HG02981 (cell line): Measurements from ENCODE around the gene GRK3.

ENCODE experiments used
- ATAC-seq: cut with Tn5 transposase; IDR thresholded peaks from one replicate; pipeline ENCODE4 v1.9.1; 2021; ENCODE audit warnings: mild to moderate bottlenecking, moderate library complexity; ENCODE audit not compliant: unreplicated experiment

Gene GRK3

DNA sequence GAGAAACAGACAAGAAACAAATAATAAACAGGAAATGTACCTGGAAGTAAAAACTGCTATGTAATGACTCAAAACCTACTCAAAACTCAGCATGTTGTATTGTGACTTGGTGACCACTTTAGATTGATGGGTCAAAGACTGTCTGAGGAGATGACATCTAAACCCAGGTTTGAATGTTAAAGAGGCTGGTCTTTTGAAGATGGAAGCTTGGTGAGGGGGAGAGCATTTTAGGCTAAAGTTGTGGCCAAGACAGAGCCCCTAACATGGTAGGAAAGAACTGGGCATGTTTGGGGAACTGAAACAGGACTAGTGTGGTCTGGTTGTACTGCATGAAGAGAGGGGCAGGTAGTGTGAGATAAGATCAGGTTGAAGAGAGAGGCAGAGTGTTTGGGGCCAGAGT, 92.2 kb downstream of the GRK3 start:
- ATAC-seq: no peak

DNA sequence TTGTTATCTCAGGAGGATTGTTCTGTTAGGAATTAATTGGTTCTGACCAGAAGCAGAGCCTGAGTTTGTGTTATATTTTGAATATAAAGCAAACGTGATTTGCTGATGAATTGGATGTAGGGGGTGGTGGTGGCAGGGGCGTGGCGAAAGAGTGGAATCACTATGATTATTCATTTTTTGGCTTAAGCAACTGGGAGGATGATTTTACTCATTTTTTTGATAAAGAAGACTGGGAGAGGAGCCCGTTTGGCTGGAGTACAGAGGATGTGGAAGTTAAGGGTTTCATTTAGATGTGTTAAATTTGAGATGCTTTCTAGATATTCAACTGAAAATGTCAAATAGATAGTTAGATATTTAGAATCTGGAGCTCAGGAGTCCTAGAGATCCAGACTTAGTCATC, 94.2 kb downstream of the GRK3 start:
- no peak for ATAC-seq

DNA sequence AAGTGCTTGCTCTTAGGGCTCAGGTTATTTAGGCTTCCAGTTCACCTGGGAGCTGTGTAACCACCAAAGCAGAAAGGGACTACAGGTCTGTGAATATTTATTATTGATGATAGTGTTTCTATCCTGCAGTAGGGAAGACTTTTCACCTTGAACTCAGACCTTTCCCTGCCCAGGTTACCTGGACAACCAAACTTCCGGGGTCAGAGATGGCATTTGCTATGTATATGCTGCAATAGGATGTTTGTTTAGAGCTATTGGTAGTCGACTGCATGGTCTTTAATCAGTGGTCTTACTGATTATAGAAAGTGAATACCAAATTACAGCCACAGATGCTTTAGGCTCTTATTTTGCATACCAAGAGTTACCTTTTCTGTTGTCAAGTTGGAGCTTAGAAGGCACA, 94.9 kb downstream of the GRK3 start:
- ATAC-seq: no peak

DNA sequence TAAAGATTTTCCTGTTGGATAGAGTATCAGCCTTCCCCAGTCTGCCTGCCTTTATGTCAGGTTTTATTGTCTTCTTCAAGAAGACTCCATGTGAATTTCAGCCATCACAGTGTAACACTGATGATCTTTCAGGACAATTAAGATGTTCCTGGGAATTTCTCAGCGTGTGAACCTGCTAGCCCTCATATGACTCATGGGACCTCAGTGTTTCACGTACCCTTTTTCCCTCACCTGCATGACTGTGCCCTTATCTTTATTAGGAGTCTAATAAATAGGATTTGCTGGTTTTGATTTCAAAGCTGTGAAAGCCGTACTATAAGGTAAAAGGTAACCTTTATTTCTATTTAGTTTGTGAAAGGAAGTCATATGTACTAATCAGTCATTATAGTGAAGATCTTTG, 95.9 kb downstream of the GRK3 start:
- no peak for ATAC-seq

DNA sequence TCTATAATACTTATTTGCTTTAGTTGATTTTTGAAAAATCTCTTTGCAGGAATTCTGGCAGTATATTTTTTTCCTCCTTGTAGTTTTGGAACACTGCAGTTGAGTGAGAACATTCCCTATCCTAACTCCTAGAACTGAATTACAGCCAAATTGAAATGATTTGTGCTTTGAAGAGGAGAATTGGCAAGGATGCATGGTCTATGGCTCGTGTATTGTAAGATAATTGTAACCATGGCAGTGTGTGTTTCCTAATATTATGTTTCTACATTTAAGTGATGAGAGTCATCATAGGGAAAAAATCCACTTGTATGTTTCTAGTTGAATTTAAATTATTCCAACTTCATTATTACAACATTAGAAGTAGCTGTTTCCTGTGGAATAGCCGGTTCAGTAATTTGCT, 96.6 kb downstream of the GRK3 start:
- no peak for ATAC-seq

DNA sequence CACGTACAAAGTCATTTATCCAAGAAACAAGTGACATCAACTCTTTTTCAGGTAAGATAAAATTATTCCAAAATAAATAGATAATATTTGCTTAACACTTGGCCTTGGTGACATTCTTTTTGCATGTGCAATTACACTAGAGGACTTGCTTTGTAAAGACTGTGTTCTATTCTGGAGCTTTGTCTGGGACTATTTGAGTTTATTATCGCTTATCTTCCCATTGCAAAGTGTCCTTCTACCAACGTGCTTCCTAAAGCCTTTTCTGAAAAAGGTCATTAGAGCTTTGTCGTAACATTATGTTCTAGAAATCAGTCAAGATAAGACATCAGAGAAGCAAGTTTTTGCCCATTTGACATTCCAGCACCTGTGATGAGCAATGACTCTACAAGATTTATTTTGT, 99.2 kb downstream of the GRK3 start:
- ATAC-seq: no peak

DNA sequence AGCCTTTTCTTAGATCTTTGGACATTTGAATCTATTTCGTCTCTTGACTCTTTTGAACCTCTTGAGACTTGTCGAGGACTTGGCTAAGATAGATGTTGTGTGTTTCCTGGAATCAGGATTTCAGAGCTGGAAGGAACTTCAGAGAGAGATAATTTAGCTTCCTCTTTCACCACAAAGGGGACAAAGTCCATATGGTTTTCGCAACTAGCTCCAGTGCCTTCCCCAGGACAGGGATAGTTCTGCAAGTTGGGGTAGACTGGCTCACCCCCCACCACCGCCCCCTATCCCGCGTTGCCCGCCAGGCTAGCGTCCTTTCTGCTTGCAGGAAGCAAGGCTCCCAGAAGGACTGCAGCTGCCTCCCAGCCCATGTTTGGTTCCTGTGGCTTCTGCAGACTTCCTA, 101.8 kb downstream of the GRK3 start:
- ATAC-seq: no peak

DNA sequence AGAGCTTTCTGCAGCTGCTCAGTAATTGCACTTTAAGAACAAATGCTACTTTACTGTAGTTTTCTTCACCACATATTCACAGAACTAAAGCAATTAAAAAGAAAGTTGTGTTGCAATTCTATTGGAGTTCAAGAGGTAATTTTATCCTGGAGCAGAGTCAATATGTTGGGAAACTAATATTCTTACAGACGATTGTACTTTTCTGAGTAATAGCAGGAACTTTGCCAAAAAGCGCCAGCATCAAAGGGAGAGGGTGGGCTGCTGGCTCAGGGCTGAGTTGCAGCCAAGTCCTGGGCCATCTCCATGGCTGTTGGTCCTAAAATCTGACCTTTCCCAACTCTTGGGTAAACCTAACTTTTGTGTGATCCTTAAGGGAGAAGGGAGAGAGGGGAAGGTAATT, 104.0 kb downstream of the GRK3 start:
- no peak for ATAC-seq

DNA sequence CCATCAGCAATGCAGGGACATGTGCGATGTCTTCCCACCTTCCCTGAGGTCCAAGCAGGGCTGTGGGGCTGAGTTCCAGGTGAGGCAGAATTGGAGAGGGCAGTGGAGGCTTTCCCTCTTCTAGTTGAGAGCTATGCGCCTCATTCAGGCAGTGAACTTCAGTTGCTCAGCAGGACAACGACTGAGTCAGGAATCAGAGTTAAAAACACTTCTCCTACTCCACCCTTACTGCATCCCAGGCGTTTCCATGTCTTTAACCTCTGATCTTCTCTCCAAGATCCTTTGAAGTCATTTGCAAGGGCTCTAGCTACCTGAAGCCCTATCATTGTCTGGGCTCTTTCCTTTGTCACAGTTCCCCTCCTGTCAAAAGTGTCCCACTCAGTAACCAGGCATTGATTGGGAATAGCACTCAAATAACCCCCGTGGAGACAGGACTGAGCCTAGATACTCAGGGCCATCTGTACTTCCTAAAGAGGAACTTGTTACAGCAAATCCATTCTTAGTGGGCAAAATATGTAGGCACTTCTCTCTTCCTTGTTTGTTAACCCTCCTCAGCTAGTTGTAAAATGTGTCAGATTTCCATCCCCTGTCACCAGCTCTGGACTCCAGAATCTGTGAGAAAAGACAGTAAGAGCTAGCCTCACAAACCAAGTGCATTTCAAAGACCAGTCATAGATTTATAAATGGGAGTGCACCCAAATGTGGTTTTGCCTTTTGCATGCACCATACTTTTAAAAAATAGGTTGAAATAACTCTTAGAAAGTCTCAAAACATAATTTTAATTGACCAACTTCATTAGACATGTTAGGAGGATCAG, 105.0 kb downstream of the GRK3 start:
- no peak for ATAC-seq

DNA sequence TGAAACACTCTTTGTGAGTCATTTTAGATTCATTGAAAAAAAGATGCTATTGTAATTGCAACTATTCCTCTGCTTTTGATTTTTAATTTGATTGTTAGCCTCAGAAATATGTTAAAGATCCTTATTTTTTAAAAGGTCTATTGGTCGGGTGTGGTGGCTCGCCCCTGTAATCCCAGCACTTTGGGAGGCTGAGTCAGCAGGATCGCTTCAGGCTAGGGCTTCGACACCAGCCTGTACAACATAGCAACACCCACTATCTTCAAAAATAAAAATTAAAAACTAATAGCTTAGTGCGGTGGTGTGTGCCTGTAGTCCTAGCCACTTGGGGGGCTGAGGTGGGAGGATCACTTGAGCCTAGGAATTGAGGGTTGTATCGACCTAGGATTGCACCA, 105.6 kb downstream of the GRK3 start:
- no peak for ATAC-seq

DNA sequence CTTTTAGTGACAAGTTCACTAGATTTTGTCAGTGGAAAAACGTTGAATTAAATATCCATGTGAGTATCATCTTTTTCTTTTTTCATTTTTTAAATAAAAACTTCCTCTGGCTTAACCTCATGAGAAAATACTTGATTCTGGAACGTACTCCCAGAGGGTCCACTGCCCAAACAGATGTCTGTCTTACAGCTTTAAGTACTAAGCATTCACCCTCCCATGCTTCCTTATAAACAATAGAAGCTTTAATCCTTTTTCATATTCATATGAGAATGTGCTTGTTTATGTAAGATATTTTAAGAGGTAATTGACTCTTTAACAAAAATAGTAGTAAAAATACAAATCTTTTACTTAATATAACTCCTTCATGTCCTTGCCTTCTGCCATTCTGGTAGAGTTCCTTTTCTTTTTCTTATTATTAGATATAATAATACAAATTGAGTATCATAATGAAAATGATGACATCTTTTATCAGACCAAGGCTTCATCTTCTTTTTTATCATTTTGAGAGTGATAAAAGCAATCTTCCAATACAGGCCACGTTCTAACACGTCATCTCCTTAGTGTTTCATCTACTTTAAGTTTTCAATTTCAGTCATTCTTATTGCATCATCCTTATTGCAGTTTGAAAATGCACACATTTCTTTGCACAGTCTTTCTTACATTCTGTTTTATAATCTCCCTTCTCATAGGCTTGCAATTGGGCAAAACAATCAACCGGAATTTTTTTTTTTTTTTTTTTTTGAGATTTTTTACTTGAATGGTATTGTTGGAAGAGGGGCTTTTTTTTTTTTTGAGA, 108.0 kb downstream of the GRK3 start:
- ATAC-seq: no peak

DNA sequence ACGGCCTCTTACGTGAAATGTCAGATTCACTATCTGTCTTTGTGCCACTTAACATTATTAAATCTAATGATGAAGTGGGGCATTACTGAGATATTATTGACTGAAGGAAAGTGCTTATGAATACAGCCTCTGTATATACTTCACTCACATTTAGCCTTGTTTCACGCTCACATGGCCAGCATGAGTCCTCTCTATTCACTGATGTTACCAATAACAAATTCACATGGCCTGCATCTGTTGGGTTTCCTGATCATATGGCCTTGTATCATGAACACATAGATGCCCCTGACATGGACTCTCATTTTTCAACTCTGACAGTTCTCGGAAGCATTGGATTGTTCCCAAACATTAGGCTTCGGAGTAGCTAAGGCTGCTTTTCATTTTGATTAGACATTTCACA, 109.2 kb downstream of the GRK3 start:
- ATAC-seq: no peak

DNA sequence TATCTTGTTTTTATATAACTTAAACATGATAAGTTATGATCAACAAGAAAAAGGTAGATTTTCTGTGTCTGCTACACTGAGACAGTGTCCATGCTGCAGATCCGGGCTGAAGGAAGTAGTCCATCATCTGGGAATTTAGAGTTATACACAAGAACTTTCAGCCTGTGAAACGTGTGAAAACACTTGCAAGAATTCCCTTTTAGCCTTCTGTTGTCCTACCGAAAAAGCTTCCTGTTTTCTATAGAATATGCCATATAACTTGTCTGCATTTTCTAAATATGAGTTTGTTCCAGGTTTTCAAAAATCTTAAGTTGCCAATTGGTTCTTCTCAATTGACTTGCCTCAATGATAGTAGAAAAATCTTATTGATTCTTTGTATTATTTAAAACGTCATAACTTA, 113.2 kb downstream of the GRK3 start:
- no peak for ATAC-seq

DNA sequence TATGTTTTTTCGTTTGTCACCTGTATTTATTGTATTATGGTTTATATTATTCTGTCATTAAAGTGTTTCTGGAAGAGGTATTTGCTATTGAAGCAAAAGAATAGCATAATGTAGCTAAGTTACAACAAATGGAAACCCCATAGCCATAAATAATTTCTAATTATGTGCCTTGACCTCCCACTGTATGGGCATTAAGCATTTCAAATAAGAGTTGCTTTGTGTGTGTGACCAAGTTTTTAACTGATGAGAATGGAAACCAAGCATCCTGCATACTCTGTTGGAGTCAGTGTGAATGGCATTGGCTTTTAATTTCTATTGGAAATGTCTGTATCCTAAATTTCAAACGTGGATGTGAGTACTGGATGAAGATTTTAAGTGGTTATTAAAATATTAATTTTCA, 115.6 kb downstream of the GRK3 start:
- no peak for ATAC-seq

DNA sequence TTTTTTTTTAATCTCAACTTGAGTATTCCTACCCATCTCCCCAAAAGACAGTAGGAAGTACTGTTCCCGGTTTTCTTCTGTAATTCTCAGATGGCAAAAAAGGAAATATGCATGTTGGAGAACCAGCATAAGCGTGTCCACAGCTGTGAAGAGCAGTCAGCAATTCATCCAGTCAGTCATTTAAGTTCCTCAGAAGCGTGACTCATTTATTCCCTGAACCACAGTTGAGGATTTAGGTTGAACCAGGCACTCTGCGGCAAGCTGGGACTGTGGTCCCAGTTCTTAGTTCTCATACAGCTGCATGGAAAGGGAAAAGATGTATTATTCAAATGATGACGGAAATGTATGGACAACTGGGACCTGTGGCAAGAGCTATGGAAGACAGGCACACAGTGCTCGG, 116.5 kb downstream of the GRK3 start:
- no peak for ATAC-seq

DNA sequence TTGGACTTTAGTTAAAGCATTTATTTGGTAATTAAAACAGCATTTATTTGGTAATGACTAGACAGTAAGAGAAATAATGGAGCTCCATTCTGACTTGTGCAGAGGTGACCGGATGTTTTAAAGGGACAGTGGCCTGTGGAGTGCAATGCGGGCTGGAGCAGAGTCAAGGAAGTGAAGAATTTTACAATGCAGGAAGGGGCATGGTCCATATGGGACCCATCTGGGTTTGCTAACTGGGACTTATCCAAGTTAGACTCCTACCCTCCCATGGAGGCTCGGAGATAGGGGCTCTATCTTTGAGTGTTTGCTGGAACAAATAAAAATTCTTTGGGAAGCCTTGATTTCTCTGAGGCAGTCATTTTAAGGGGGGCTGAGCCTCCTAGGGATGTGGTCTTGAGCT, 117.6 kb downstream of the GRK3 start:
- no peak for ATAC-seq

DNA sequence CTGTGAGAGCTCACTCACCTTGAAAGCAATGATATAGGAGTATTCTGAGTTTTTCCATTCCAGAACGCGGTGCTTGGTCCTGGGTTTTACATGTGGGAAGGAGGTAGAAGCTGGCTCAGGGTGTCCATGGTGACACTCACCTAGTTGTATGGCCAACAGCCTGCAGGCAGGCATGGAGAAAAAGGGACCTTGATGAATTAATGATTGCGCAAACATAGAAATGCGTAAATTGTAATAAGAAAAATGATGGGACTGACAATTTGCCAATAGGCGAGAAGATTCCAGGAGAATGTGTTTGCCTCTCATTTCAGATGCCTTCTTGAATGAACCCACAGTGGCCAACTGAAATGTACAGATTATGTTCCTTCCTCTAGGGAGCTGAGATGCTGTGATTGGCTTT, 124.2 kb downstream of the GRK3 start:
- no peak for ATAC-seq

DNA sequence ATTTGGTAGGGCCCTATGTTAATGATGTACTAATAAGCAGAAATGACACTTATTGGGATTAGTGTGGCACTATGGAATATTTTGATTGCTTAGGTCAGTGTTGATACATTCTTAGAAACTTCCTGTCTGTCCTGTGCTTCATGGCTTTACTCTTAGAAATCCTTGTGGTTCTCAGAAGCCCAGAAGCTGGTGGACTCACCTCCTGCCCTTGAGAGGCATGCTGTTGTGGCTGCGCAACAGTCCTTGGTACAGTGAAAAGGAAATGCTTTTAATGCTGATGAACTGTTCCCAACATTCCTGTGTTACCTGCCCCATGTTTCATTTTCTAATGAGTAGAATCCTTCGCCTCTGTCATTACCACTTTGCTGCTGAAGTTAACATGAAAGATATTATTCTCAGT, 125.2 kb downstream of the GRK3 start:
- ATAC-seq: no peak

DNA sequence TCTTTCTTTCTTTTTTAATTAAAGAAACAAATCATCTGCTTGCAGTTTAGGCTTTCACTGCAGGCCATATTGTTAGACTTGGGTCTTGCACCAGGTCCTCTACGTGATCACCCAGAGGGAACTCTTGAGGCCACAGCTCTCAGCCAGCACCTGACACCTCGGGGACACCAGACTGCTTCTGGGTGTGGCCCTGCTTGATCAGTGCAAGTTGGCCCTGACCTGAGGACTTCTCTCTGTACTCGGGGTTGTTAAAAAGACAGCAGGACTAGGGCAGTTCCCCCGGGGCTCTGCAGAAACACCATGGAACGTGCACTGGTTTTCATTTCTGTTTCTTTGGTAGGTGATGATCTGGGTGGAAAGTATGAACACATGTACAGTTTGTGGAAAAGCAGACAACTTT, 126.3 kb downstream of the GRK3 start:
- ATAC-seq: no peak

DNA sequence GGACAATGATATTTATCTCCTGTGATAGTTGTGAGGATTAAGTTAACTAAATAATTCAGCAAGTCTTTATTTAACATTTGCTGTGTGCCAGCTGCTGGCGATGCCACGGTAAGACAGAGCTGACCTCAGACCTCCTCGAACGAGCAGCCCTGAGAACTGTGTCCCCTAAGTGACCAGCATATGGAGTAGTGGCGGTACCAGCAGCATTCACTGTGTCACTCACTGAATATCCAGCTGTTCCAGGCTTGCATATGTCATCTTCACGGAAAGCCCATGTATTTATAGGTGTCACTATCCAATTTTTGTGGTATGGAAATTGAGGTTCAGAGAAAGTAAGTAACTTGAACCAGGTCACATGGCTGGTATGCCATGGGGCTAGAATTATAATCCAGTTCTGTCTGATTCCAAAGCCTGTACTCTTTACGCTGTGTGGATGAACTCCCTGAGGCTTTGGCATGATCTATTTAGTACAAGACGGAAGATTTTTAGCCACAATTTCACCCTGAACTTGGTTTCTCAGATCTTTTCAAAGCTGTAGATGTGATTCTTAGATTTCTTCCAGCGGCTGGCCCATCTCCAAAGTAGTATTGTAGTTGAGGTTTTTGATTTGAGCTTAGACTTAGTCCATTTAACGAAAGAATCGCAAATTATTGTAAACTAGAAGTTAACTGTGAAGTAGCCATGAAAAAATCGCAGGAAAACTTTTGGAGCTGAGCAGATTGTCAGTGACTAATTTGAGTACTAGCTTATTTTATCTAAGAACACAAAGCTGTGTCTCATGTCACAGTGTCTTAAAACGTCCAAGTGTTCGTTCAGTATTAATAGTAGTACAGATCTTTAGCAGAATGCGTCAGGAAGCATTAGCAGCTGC, 128.2 kb downstream of the GRK3 start:
- ATAC-seq: no peak

DNA sequence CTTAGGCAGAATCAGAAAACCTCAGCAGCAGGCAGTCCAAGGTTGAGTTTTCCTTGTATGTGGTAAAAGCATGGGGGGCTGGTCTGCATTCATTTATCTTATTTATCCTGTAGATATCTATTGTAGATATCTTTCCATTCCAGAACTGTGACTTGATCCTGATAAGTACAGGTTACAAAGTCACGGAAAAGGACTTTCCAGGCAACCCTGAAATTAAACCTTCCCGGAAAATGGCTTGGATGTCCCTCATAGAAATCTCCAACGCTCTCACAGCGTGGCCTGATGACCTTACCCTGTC, 128.7 kb downstream of the GRK3 start:
- no peak for ATAC-seq
